Neural cell (in vitro differentiated cells): ENCODE data around the gene LRMDA. TPM values are rescaled to one million over a fixed set of nuclear protein-coding genes. Genes with fewer than 3 reads are reported as not detected.

ENCODE experiments used
- H2AFZ ChIP-seq: fragments of 200-600, 300-800 bp; sonication (generic), shearing (Covaris generic); 2 replicates; pipeline ENCODE4 v1.6.0; 2014; ENCODE audit warnings: low read depth, mild to moderate bottlenecking, antibody characterized with exemption, low read length, moderate library complexity
- H3F3A ChIP-seq: fragments of 200-600 bp; shearing (Covaris generic); 2 replicates; pipeline ENCODE4 v1.6.1; 2016; ENCODE audit warnings: mild to moderate bottlenecking, moderate library complexity, mixed read lengths, antibody characterized with exemption, low read length; ENCODE audit not compliant: insufficient read depth, poor library complexity, severe bottlenecking
- H3K27ac ChIP-seq: fragments of 200-600, 300-800 bp; sonication (generic), shearing (Covaris generic); 2 replicates; pipeline ENCODE4 v1.5.1; 2014; ENCODE audit warnings: mild to moderate bottlenecking, low read length, moderate library complexity
- H3K27me3 ChIP-seq: fragments of 300-800, 200-600 bp; sonication (generic), shearing (Covaris generic); 2 replicates; pipeline ENCODE4 v1.6.0; 2014; ENCODE audit warnings: mild to moderate bottlenecking, low read depth, low read length, moderate library complexity; ENCODE audit not compliant: insufficient read depth
- H3K36me3 ChIP-seq: fragments of 300-800, 200-600 bp; sonication (generic), shearing (Covaris generic); 2 replicates; pipeline ENCODE4 v1.5.1; 2014; ENCODE audit warnings: mild to moderate bottlenecking, antibody characterized with exemption, low read length, moderate library complexity; ENCODE audit not compliant: insufficient read depth
- H3K4me2 ChIP-seq: fragments of 300-800, 200-600 bp; sonication (generic), shearing (Covaris generic); 2 replicates; pipeline ENCODE4 v1.6.0; 2014; ENCODE audit warnings: mild to moderate bottlenecking, low read length
- H3K4me3 ChIP-seq: fragments of 300-800, 200-600 bp; sonication (generic), shearing (Covaris generic); 2 replicates; pipeline ENCODE4 v1.5.1; 2014; ENCODE audit warnings: mild to moderate bottlenecking, low read length, moderate library complexity
- H3K79me2 ChIP-seq: fragments of 200-600 bp; shearing (Covaris generic); replicated peaks from 2 replicates; pipeline ENCODE4 v1.6.0; 2014; ENCODE audit warnings: mild to moderate bottlenecking, low read length, moderate library complexity; ENCODE audit not compliant: insufficient read depth
- H3K9ac ChIP-seq: fragments of 300-800, 200-600 bp; sonication (generic), shearing (Covaris generic); 2 replicates; pipeline ENCODE4 v1.6.1; 2016; ENCODE audit warnings: mild to moderate bottlenecking, low read length, mixed read lengths
- H3K9me2 ChIP-seq: fragments of 200-600 bp; shearing (Covaris generic); 2 replicates; pipeline ENCODE4 v1.6.1; 2016; ENCODE audit warnings: mild to moderate bottlenecking, low read length, mixed read lengths; ENCODE audit not compliant: insufficient read depth
- H3K9me3 ChIP-seq: fragments of 200-600, 300-800 bp; sonication (generic), shearing (Covaris generic); 2 replicates; pipeline ENCODE4 v1.6.1; 2016; ENCODE audit warnings: mild to moderate bottlenecking, mixed run types, low read length, moderate library complexity, mixed read lengths
- H4K20me1 ChIP-seq: fragments of 200-600 bp; shearing (Covaris generic); 2 replicates; pipeline ENCODE4 v1.6.1; 2016; ENCODE audit warnings: mild to moderate bottlenecking, mixed run types; ENCODE audit not compliant: insufficient read depth
- EP300 ChIP-seq: fragments of 450-650 bp; conservative IDR thresholded peaks from 2 replicates; pipeline ENCODE4 v1.6.1; 2014; ENCODE audit warnings: antibody characterized with exemption, mild to moderate bottlenecking, moderate library complexity; ENCODE audit not compliant: poor library complexity, severe bottlenecking
- EZH2 ChIP-seq: fragments of 200-600, 300-800 bp; shearing (Covaris generic), sonication (generic); IDR thresholded peaks from 2 replicates; pipeline ENCODE4 v1.6.1; 2014; ENCODE audit warnings: antibody characterized with exemption, low read length, borderline replicate concordance, mild to moderate bottlenecking; ENCODE audit not compliant: insufficient read depth, poor library complexity, severe bottlenecking
- MXI1 ChIP-seq: fragments of 450-650 bp; conservative IDR thresholded peaks from 2 replicates; pipeline ENCODE4 v1.6.1; 2014; ENCODE audit warnings: antibody characterized with exemption, mild to moderate bottlenecking; ENCODE audit not compliant: poor library complexity, severe bottlenecking
- POLR2AphosphoS5 ChIP-seq: IDR thresholded peaks from 2 replicates; pipeline ENCODE4 v1.6.1; 2012
- RAD21 ChIP-seq: fragments of 450-650 bp; conservative IDR thresholded peaks from 2 replicates; pipeline ENCODE4 v1.6.1; 2014; ENCODE audit warnings: antibody characterized with exemption, mild to moderate bottlenecking, moderate library complexity
- SMC3 ChIP-seq: fragments of 450-650 bp; conservative IDR thresholded peaks from 2 replicates; pipeline ENCODE4 v1.6.1; 2014; ENCODE audit warnings: antibody characterized with exemption, mild to moderate bottlenecking, moderate library complexity; ENCODE audit not compliant: poor library complexity
- TAF1 ChIP-seq: IDR thresholded peaks from 2 replicates; pipeline ENCODE4 v1.6.1; 2012; ENCODE audit warnings: low read depth
- polyA plus RNA-seq: library from polyadenylated mRNA; depleted of rRNA; stranded (reverse); fragments of >200 nt; gene quantifications from 2 replicates; pipeline ENCODE4 v1.2.3, GENCODE V29; 2014
- TF ChIP-seq, protein P1 (sequence below): fragments of 450-650 bp; IDR thresholded peaks from 2 replicates; pipeline ENCODE4 v1.5.1; 2014; ENCODE audit warnings: antibody characterized with exemption, mild to moderate bottlenecking, moderate library complexity; ENCODE audit not compliant: poor library complexity, severe bottlenecking
- TF ChIP-seq, protein P2 (sequence below): IDR thresholded peaks from 2 replicates; pipeline ENCODE4 v1.6.1; 2012; ENCODE audit warnings: borderline replicate concordance

Gene LRMDA
- polyA plus RNA-seq, 1 donor from 2014 or later, result 5.6 TPM

DNA sequence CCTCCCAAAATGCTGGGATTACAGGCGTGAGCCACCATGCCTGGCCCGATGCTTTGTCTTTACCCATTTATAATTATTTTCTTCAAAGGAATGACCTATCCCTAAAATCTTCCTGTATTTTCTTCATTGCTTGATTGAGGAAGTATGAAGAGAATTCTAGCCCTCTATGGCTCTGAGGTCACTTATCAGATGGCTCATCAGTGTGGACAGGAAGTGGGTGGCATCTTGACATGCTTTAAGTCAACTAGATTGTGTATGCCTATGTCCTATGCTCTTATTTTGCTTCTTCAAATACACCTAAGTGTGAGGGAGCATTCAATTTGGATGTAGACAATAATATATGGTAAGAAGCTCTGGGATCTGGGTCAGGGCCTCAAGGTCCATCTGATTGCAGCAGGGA lies 1020.5 kb downstream of the LRMDA start:
- TF ChIP-seq TAF1 (no peak), SMC3 (no peak), POLR2AphosphoS5 (no peak), MXI1 (no peak), EZH2 (no peak), EP300 (no peak), RAD21 (no peak)
- TF ChIP-seq, protein P1, sequence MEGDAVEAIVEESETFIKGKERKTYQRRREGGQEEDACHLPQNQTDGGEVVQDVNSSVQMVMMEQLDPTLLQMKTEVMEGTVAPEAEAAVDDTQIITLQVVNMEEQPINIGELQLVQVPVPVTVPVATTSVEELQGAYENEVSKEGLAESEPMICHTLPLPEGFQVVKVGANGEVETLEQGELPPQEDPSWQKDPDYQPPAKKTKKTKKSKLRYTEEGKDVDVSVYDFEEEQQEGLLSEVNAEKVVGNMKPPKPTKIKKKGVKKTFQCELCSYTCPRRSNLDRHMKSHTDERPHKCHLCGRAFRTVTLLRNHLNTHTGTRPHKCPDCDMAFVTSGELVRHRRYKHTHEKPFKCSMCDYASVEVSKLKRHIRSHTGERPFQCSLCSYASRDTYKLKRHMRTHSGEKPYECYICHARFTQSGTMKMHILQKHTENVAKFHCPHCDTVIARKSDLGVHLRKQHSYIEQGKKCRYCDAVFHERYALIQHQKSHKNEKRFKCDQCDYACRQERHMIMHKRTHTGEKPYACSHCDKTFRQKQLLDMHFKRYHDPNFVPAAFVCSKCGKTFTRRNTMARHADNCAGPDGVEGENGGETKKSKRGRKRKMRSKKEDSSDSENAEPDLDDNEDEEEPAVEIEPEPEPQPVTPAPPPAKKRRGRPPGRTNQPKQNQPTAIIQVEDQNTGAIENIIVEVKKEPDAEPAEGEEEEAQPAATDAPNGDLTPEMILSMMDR, result no peak
- TF ChIP-seq, protein P2, sequence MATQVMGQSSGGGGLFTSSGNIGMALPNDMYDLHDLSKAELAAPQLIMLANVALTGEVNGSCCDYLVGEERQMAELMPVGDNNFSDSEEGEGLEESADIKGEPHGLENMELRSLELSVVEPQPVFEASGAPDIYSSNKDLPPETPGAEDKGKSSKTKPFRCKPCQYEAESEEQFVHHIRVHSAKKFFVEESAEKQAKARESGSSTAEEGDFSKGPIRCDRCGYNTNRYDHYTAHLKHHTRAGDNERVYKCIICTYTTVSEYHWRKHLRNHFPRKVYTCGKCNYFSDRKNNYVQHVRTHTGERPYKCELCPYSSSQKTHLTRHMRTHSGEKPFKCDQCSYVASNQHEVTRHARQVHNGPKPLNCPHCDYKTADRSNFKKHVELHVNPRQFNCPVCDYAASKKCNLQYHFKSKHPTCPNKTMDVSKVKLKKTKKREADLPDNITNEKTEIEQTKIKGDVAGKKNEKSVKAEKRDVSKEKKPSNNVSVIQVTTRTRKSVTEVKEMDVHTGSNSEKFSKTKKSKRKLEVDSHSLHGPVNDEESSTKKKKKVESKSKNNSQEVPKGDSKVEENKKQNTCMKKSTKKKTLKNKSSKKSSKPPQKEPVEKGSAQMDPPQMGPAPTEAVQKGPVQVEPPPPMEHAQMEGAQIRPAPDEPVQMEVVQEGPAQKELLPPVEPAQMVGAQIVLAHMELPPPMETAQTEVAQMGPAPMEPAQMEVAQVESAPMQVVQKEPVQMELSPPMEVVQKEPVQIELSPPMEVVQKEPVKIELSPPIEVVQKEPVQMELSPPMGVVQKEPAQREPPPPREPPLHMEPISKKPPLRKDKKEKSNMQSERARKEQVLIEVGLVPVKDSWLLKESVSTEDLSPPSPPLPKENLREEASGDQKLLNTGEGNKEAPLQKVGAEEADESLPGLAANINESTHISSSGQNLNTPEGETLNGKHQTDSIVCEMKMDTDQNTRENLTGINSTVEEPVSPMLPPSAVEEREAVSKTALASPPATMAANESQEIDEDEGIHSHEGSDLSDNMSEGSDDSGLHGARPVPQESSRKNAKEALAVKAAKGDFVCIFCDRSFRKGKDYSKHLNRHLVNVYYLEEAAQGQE, result no peak
- Histone ChIP-seq H3K27ac (no peak overlapping the region), H2AFZ (no peak overlapping the region), H3K9me2 (no peaks in the 10 kb centered on the region), H4K20me1 (no peaks in the 10 kb centered on the region), H3K4me2 (no peak overlapping the region), H3K27me3 (no peaks in the 10 kb centered on the region), H3K36me3 (no peaks in the 10 kb centered on the region), H3K79me2 (no peaks in the 10 kb centered on the region), H3K9me3 (no peaks in the 10 kb centered on the region), H3K4me3 (no peak overlapping the region), H3K9ac (no peak overlapping the region), H3F3A (no peaks in the 10 kb centered on the region)

DNA sequence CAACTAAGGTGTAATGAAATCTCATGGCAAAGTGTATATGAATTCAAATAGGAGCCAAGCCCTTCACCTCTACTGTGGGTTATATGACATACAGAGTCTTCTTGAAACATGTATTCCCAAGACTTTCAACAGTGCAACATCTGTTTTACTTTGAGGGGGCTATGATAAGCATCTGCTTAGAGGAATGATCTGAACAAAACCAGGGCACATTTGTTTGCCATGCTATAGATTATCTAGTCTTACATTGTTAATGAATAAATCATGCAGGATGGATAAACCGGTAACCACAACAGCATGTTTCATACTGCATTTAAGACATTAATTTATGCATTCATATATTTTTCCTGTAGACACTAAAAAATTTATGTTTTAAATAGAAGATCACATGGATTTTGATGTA lies 1021.9 kb downstream of the LRMDA start:
- TF ChIP-seq MXI1 (no peak), RAD21 (no peak), TAF1 (no peak), EZH2 (no peak), EP300 (no peak), POLR2AphosphoS5 (no peak), SMC3 (no peak)
- TF ChIP-seq, protein P2, result no peak
- TF ChIP-seq, protein P1, result no peak
- Histone ChIP-seq H3K36me3 (no peaks in the 10 kb centered on the region), H3K79me2 (no peaks in the 10 kb centered on the region), H2AFZ (no peak overlapping the region), H3K9me2 (no peaks in the 10 kb centered on the region), H3K27me3 (no peaks in the 10 kb centered on the region), H4K20me1 (no peaks in the 10 kb centered on the region), H3K9me3 (no peaks in the 10 kb centered on the region), H3K9ac (no peak overlapping the region), H3K4me2 (no peak overlapping the region), H3K4me3 (no peak overlapping the region), H3K27ac (no peak overlapping the region), H3F3A (no peaks in the 10 kb centered on the region)
